ENCODE data around the gene DOCK4. TPM values are rescaled to one million over a fixed set of nuclear protein-coding genes. Genes with fewer than 3 reads are reported as not detected.

The DOCK4 gene
- total RNA-seq, 4 donors from 2014 or later: 14.0 to 48.1 (median 30.9) TPM

DNA sequence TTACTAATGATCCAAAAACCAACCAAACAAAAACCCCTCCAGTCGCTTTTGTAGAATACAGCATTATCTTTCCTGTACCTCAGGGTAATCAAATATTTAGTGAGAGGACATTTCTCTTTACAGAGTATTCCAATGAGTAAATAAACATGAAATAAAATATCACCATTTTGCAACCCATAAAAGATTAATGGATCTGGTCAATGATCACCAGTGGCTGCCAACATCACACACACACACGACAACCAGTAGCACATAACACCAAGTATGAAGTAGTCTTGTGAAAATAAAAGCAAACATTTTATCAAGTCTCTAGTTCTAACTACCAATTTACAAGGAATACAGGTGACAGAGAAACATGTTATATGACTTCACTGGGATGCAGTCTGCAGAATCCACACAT is 455.3 kb downstream of the DOCK4 start:
- 90 to 96% methylated on average over 2 of the region's 2 CpGs for WGBS, 2 donors
- Histone ChIP-seq H3K27me3 (no peaks in the 10 kb centered on the region), H3K4me1 (peaks cover 0 to 7% of the 10 kb centered on the region in 2 donors), H3K36me3 (no peaks in the 10 kb centered on the region), H3K4me3 (replicated peaks in 1 of 3) (no peak overlapping the region), H3K9me3 (no peaks in the 10 kb centered on the region), H3K27ac (no peak overlapping the region)
- intact Hi-C loops (cut with DNase I): loop anchor here (5.0 kb wide), 1 partner anchor 106 kb away; no protein-coding TSS in a partner anchor
- no peak for DNase-seq
- TF ChIP-seq, protein P1, sequence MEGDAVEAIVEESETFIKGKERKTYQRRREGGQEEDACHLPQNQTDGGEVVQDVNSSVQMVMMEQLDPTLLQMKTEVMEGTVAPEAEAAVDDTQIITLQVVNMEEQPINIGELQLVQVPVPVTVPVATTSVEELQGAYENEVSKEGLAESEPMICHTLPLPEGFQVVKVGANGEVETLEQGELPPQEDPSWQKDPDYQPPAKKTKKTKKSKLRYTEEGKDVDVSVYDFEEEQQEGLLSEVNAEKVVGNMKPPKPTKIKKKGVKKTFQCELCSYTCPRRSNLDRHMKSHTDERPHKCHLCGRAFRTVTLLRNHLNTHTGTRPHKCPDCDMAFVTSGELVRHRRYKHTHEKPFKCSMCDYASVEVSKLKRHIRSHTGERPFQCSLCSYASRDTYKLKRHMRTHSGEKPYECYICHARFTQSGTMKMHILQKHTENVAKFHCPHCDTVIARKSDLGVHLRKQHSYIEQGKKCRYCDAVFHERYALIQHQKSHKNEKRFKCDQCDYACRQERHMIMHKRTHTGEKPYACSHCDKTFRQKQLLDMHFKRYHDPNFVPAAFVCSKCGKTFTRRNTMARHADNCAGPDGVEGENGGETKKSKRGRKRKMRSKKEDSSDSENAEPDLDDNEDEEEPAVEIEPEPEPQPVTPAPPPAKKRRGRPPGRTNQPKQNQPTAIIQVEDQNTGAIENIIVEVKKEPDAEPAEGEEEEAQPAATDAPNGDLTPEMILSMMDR (IDR thresholded peaks at IDR 0.05): no peak
- TF ChIP-seq POLR2A (IDR thresholded peaks at IDR 0.05): no peak

DNA sequence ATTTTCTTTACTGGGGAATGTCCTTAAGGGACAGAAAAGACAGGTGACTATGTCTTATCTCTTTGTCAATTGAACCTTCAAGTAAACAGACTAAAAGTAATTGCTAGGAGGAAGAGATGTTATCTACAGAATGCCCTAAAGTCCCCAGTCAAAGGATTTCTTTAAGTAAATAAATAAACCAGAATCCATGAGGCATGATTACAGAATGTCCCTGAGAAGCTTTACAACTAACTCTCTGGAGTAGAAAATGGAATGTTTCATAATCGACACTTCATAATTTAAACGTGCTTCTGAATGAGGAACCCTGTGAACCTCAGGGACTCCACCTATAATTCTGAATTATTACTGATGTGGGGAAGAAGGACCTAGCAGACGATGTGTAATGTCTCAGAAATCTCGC is 456.0 kb downstream of the DOCK4 start:
- Histone ChIP-seq H3K27me3 (no peaks in the 10 kb centered on the region), H3K4me1 (peaks cover 0 to under 1% of the 10 kb centered on the region in 2 donors), H3K36me3 (no peaks in the 10 kb centered on the region), H3K9me3 (no peaks in the 10 kb centered on the region), H3K4me3 (replicated peaks in 1 of 3) (no peak overlapping the region), H3K27ac (no peak overlapping the region)
- intact Hi-C loops (cut with DNase I): loop anchor here (5.0 kb wide), 1 partner anchor 107 kb away; no protein-coding TSS in a partner anchor
- 72 to 88% methylated on average over 4 of the region's 4 CpGs for WGBS, 2 donors
- TF ChIP-seq, protein P1 (IDR thresholded peaks at IDR 0.05): no peak
- no peak for TF ChIP-seq POLR2A (IDR thresholded peaks at IDR 0.05)
- no peak for DNase-seq

DNA sequence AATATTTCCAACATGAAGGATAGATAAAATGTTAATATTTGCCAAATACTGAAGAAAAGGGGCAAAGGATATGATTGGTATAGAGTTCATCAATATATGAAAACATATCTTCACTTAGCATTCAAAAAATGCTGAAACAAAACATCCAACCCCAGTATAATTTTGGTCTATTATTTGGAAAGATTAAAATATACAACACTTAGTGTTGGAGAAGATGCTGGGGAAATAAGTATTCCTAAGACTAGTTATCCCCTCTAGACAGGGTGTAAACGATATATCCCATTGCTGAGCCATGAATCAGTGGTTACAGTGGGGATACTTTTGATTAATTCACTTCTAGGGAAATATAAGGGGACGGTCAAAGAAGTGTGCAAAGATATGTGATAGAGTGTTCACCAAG is 456.6 kb downstream of the DOCK4 start:
- 93 to 97% methylated on average over 2 of the region's 2 CpGs for WGBS, 2 donors
- no peak overlapping the region for H3K4me3 ChIP-seq (replicated peaks in 1 of 3)
- H3K9me3 ChIP-seq: no peaks in the 10 kb centered on the region
- TF ChIP-seq, protein P1 (IDR thresholded peaks at IDR 0.05): no peak
- TF ChIP-seq POLR2A (IDR thresholded peaks at IDR 0.05): no peak
- H3K27me3 ChIP-seq: no peaks in the 10 kb centered on the region
- H3K27ac ChIP-seq: no peak overlapping the region
- peaks cover 0 to 4% of the 10 kb centered on the region in 2 donors for H3K4me1 ChIP-seq
- intact Hi-C loops (cut with DNase I): loop anchor here (5.0 kb wide), 1 partner anchor 108 kb away; no protein-coding TSS in a partner anchor
- no peak for DNase-seq
- H3K36me3 ChIP-seq: no peaks in the 10 kb centered on the region

DNA sequence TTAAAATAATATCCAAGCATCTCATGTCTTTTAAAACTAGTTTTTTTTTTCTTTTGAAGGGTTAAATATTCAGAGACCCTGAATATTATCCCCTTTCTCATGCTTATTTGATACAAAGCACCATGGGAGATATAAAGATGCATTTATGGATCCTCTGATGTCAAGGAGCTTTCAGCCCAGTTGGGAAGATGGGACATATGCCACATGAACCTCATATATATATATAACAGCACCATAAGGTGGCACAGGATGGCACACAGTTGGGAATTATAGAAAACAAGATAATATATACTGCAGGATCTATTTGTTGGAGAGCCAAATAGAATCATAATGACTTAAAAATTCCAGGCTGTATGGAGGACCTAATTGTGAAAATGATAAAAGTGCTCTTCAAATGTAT is 458.5 kb downstream of the DOCK4 start:
- intact Hi-C loops (cut with DNase I): no loop called here
- no peaks in the 10 kb centered on the region for H3K9me3 ChIP-seq
- no peaks in the 10 kb centered on the region for H3K36me3 ChIP-seq
- H3K27me3 ChIP-seq: no peaks in the 10 kb centered on the region
- no peak overlapping the region for H3K27ac ChIP-seq
- no peak for DNase-seq
- peaks cover 3 to 11% of the 10 kb centered on the region in 2 donors for H3K4me1 ChIP-seq
- TF ChIP-seq, protein P1 (IDR thresholded peaks at IDR 0.05): no peak
- no peak for TF ChIP-seq POLR2A (IDR thresholded peaks at IDR 0.05)
- no peak overlapping the region for H3K4me3 ChIP-seq (replicated peaks in 1 of 3)

DNA sequence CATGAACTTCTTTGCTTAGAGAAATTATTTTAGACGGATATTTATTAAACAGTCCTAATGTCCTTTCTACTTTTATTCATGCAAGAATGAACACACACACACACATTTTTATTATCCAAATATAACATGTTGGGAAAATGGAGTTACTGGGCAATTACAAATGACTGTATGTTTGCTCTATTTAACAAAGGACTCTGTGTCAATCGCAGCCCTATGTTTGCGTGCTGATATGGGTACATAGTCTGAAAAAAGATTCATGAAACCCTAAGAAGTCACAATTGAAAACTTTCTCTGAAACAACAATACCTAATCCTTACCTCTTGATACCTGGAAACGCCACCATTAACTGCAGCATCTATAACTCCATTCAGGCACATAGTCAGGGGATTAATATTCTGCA is 459.2 kb downstream of the DOCK4 start:
- no peak overlapping the region for H3K27ac ChIP-seq
- H3K4me3 ChIP-seq (replicated peaks in 1 of 3): no peak overlapping the region
- DNase-seq: no peak
- TF ChIP-seq, protein P1 (IDR thresholded peaks at IDR 0.05): no peak
- H3K36me3 ChIP-seq: no peaks in the 10 kb centered on the region
- WGBS, 2 donors: 92 to 96% methylated on average over 4 of the region's 4 CpGs
- no peaks in the 10 kb centered on the region for H3K9me3 ChIP-seq
- intact Hi-C loops (cut with DNase I): no loop called here
- no peaks in the 10 kb centered on the region for H3K27me3 ChIP-seq
- peaks cover 3 to 11% of the 10 kb centered on the region in 2 donors for H3K4me1 ChIP-seq

Data from thyroid gland (tissue), 4 donors.